HepG2 (cell line): ENCODE measurements around the gene MICAL3. TPM values are rescaled to one million over a fixed set of nuclear protein-coding genes. Genes with fewer than 3 reads are reported as not detected.

Experiments used
- ATAC-seq: fragments of 200-7000 bp; cut with Tn5 transposase; 3 replicates; pipeline ENCODE4 v1.9.1; 2020; ENCODE audit warnings: mild to moderate bottlenecking, moderate library complexity
- BruUV-seq: library from RNA; stranded (reverse); fragments of 400-500 nt; replicated peaks from 2 replicates; lab custom pipeline; 2021; lab: Mats Ljungman, UMichigan
- CTCF ChIA-PET: fragments of 300-600 bp; formaldehyde crosslinking; extraction: SDS; loops from one replicate; lab custom pipeline; 2021; ENCODE audit warnings: low total read pairs, inconsistent platforms, low intra/inter-chr PET ratio; lab: Yijun Ruan, JAX
- POLR2A ChIA-PET: fragments of 350-600 bp; sonication (Branson Sonifier 250); formaldehyde crosslinking; loops from one replicate; lab custom pipeline; 2020; ENCODE audit warnings: antibody characterized with exemption, inconsistent platforms; lab: Yijun Ruan, JAX
- DNase-seq: peaks from one replicate; pipeline ENCODE4 v3.0.0-alpha.2; 2015; ENCODE audit warnings: low spot score
- FAIRE-seq: peaks from 3 replicates; lab custom pipeline; 2011; peaks lifted over from hg19 to GRCh38; lab: Jason Lieb, UNC
- H2AFZ ChIP-seq: one replicate; pipeline ENCODE4 v1.6.1; 2011; ENCODE audit warnings: low read length, inconsistent platforms
- H3K27ac ChIP-seq: fragments of 300-600 bp; 3 replicates; pipeline ENCODE4 v1.8.0; 2011; ENCODE audit warnings: mixed run types, mild to moderate bottlenecking, mixed read lengths, low read length, inconsistent platforms; ENCODE audit not compliant: insufficient read depth; ENCODE audit errors: extremely low read length
- H3K27me3 ChIP-seq, 2 experiments: fragments of 200-600 bp in 1 of 2; 2 replicates in 1 of 2; 3 replicates in 1 of 2; pipeline versions ENCODE4 v1.6.0 to v1.8.0; 2011; ENCODE audit warnings: low read length in 2 of 2, mild to moderate bottlenecking in 2 of 2, moderate library complexity in 2 of 2, inconsistent platforms in 1 of 2; ENCODE audit not compliant: insufficient read depth in 2 of 2, control insufficient read depth in 1 of 2
- H3K36me3 ChIP-seq, 2 experiments: fragments of 200-600 bp in 1 of 2; replicated peaks in 1 of 2; 2 replicates in 1 of 2; 3 replicates in 1 of 2; pipeline versions ENCODE4 v1.5.1 to v1.8.0; 2011; ENCODE audit warnings: low read length in 2 of 2, inconsistent platforms in 1 of 2; ENCODE audit not compliant: insufficient read depth in 2 of 2, control insufficient read depth in 1 of 2
- H3K4me1 ChIP-seq: 2 replicates; pipeline ENCODE4 v1.5.1; 2012; ENCODE audit warnings: low read length, inconsistent platforms; ENCODE audit not compliant: insufficient read depth
- H3K4me2 ChIP-seq: 2 replicates; pipeline ENCODE4 v1.6.0; 2011; ENCODE audit warnings: low read depth, low read length, inconsistent platforms
- H3K4me3 ChIP-seq, 3 experiments: fragments of 200-600 bp in 1 of 3; sonication (generic), shearing (Covaris generic) in 1 of 3; replicated peaks in 1 of 3; 2 replicates each; pipeline ENCODE4 v1.5.1; 2011 to 2016; ENCODE audit warnings: low read length in 3 of 3, inconsistent platforms in 2 of 3, low read depth in 2 of 3, mild to moderate bottlenecking in 2 of 3, control low read depth in 1 of 3, mixed read lengths in 1 of 3; ENCODE audit not compliant: insufficient read depth in 1 of 3
- H3K79me2 ChIP-seq: one replicate; pipeline ENCODE4 v1.6.1; 2011; ENCODE audit warnings: low read length, inconsistent platforms; ENCODE audit not compliant: insufficient read depth
- H3K9ac ChIP-seq: 2 replicates; pipeline ENCODE4 v1.6.0; 2011; ENCODE audit warnings: mild to moderate bottlenecking, low read depth, low read length, inconsistent platforms; ENCODE audit not compliant: insufficient read depth
- H3K9me3 ChIP-seq: 2 replicates; pipeline ENCODE4 v1.5.1; 2012; ENCODE audit warnings: mild to moderate bottlenecking, low read length
- H4K20me1 ChIP-seq: 2 replicates; pipeline ENCODE4 v1.6.0; 2011; ENCODE audit warnings: inconsistent platforms, mild to moderate bottlenecking, low read length, moderate library complexity; ENCODE audit not compliant: insufficient read depth
- HMG20B ChIP-seq: conservative IDR thresholded peaks from 2 replicates; pipeline ENCODE4 v1.6.1; 2016; ENCODE audit warnings: missing genetic modification reagents, missing compliant biosample characterization
- HMGA1 ChIP-seq: sonication (generic); formaldehyde crosslinking; conservative IDR thresholded peaks from 2 replicates; pipeline ENCODE4 v1.4.0; 2020; ENCODE audit warnings: missing genetic modification reagents
- ZEB1 ChIP-seq: IDR thresholded peaks from 2 replicates; pipeline ENCODE4 v1.6.1; 2012; ENCODE audit warnings: mild to moderate bottlenecking, low read depth, inconsistent platforms; ENCODE audit not compliant: insufficient replicate concordance
- ZSCAN20 ChIP-seq: sonication (generic); formaldehyde crosslinking; IDR thresholded peaks from 2 replicates; pipeline ENCODE4 v1.4.0; 2020; ENCODE audit warnings: missing genetic modification reagents, mild to moderate bottlenecking, borderline replicate concordance
- WGBS: methylation state at CpG from one replicate; pipeline ENCODE4 v1.1.6; 2017; ENCODE audit warnings: low lambda C conversion rate; 5-methylcytosine and 5-hydroxymethylcytosine counted together
- in situ Hi-C: cut with HindIII; loops from 2 replicates; pipeline ENCODE4 v1.10.0; 2017; ENCODE audit warnings: low pct_unique_long_range_greater_than_20kb; ENCODE audit not compliant: extremely low pct_ligation_motif_present
- intact Hi-C: fragments of 100-400 bp; cut with micrococcal nuclease; formaldehyde crosslinking; loops from one replicate; pipeline ENCODE4 v1.10.0; 2022; ENCODE audit not compliant: unreplicated experiment
- polyA plus RNA-seq, 8 experiments: library from polyadenylated mRNA; depleted of rRNA in 3 of 8; stranded (reverse) in 7 of 8; unstranded in 1 of 8; fragments of >200 nt; fragmentation: Illumina TruSeq in 4 of 8; extraction: Trizol in 4 of 8; gene quantifications; 2 replicates each; pipeline versions ENCODE4 v1.2.1 to v1.2.3, GENCODE V29; 2011 to 2016; ENCODE audit warnings: low read depth in 4 of 8, missing spikeins in 1 of 8, mixed read lengths in 1 of 8; ENCODE audit not compliant: insufficient read depth in 1 of 8
- total RNA-seq, 5 experiments: library from RNA; depleted of rRNA; stranded (reverse); fragments of >200 nt; fragmentation: Illumina TruSeq; extraction: Trizol; gene quantifications; 2 replicates each; pipeline ENCODE4 v1.2.3, GENCODE V29; 2016; ENCODE audit warnings: low read depth in 1 of 5
- TF ChIP-seq, protein P1 (sequence below): sonication (generic); formaldehyde crosslinking; IDR thresholded peaks from 2 replicates; pipeline ENCODE4 v1.4.0; 2020; ENCODE audit warnings: missing genetic modification reagents

Gene MICAL3
- total and polyA plus RNA-seq, 2 of the 13 experiments (the other 11 are each of a cell fraction or from before 2014, with no cell fraction given): 5.3 to 12.5 TPM

DNA sequence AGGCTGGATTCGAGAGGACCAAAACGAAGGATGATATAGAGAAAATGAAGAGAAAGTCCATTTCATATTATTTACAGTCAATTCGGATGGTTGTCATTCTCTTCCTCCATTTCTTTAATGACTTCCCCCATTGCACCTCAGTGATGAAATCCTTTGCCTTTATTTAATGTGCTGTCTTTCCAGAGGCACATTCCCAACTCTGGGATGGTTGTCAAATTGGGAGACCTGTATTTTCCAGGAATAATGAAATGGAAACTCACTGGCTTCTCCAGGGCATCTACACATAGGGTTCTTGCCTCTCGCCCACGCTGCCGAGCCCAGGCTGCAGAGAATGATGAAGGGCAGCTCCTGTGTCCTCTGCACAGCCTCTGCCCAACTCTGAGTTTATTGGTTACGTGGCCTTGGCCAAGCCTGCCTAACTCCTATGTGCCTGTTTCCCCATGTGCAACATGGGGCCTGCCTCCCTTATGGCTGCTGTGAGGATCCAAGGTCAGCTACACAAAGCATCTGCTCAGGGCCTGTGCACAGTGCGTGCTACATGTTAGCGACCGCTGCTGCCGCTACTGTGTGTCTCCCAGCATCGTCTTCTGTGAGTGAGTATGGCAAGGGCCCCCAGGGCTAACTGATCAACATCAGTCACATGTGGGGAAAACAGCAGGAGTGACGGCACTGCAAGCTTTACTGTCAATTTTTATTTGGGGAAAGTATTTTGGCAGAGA, 168.6 kb downstream of the MICAL3 start:
- in situ Hi-C loops: no loop called here
- WGBS: 96% methylated on average over 9 of the region's 13 CpGs
- FAIRE-seq: no peak
- no peak overlapping the region for H2AFZ ChIP-seq
- POLR2A ChIA-PET: no interaction called here
- H3K4me2 ChIP-seq: no peak overlapping the region
- H3K36me3 ChIP-seq: peaks cover 0 to 4% of the 10 kb centered on the region in 2 experiments; a peak in 3 of 5 replicates
- TF ChIP-seq, protein P1, sequence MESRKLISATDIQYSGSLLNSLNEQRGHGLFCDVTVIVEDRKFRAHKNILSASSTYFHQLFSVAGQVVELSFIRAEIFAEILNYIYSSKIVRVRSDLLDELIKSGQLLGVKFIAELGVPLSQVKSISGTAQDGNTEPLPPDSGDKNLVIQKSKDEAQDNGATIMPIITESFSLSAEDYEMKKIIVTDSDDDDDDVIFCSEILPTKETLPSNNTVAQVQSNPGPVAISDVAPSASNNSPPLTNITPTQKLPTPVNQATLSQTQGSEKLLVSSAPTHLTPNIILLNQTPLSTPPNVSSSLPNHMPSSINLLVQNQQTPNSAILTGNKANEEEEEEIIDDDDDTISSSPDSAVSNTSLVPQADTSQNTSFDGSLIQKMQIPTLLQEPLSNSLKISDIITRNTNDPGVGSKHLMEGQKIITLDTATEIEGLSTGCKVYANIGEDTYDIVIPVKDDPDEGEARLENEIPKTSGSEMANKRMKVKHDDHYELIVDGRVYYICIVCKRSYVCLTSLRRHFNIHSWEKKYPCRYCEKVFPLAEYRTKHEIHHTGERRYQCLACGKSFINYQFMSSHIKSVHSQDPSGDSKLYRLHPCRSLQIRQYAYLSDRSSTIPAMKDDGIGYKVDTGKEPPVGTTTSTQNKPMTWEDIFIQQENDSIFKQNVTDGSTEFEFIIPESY: 0 out of 2 replicates have a peak, but pooled peaks have one; percentile 10
- no peak for TF ChIP-seq ZEB1
- TF ChIP-seq, all 625 proteins: peak for 1
- Histone ChIP-seq H3K27ac (no peak overlapping the region), H3K4me3 (no peak overlapping the region), H4K20me1 (no peaks in the 10 kb centered on the region), H3K9me3 (no peaks in the 10 kb centered on the region), H3K9ac (no peak overlapping the region), H3K4me1 (no peaks in the 10 kb centered on the region), H3K79me2 (no peaks in the 10 kb centered on the region), H3K27me3 (no peaks in the 10 kb centered on the region)
- CTCF ChIA-PET: no interaction called here
- intact Hi-C loops: no loop called here
- no peak for DNase-seq
- no peak for ATAC-seq
- BruUV-seq: no TSS peak

DNA sequence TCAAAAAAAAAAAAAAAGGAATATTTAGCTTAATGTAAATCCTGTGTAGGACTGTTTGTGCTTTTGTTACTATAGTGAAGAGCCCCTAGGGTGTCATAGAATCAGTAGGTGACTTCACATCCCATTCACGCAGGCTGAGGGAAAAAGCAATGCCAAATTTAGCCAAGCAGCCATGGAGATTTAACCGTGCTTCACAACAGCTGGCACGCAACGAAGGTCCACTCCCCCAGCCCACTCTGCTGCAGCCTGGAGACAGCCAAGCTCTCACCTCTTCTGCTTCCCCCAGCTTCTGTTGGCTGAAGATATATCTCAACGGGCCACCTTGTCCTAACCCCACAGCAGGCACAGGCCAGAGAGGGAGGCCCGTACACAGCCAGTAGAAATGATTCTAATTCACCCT, 171.3 kb downstream of the MICAL3 start:
- FAIRE-seq (no peak), DNase-seq (no peak), ATAC-seq (no peak)
- no peaks in the 10 kb centered on the region for H4K20me1 ChIP-seq
- H2AFZ ChIP-seq: no peak overlapping the region
- no peaks in the 10 kb centered on the region for H3K27me3 ChIP-seq
- 96% methylated on average over 6 of the region's 6 CpGs for WGBS
- BruUV-seq: no TSS peak
- intact Hi-C loops: no loop called here
- no peak overlapping the region for H3K9ac ChIP-seq
- no peak overlapping the region for H3K4me2 ChIP-seq
- no peak overlapping the region for H3K4me3 ChIP-seq
- in situ Hi-C loops: no loop called here
- H3K9me3 ChIP-seq: no peaks in the 10 kb centered on the region
- H3K4me1 ChIP-seq: no peaks in the 10 kb centered on the region
- H3K79me2 ChIP-seq: no peaks in the 10 kb centered on the region
- POLR2A ChIA-PET: no interaction called here
- H3K27ac ChIP-seq: no peak overlapping the region
- peaks cover 0 to 2% of the 10 kb centered on the region in 2 experiments; a peak in 2 of 5 replicates for H3K36me3 ChIP-seq
- CTCF ChIA-PET: no interaction called here
- TF ChIP-seq HMG20B (CRISPR knock-in tag) (no peak), HMGA1 (CRISPR knock-in tag) (no peak), ZSCAN20 (CRISPR knock-in tag) (no peak)
